Muscle layer of colon (tissue), 2 donors: ENCODE data around the gene ZDHHC24.

Experiments
- H3K27ac ChIP-seq: one replicate; pipeline ENCODE4 v1.7.0; 2013; ENCODE audit warnings: low read depth, mild to moderate bottlenecking, low read length, moderate library complexity
- H3K27me3 ChIP-seq, 2 donors: one replicate each; pipeline ENCODE4 v1.7.0; 2013; ENCODE audit warnings: low read length in 2 of 2, mild to moderate bottlenecking in 2 of 2; ENCODE audit not compliant: insufficient read depth in 2 of 2, control insufficient read depth in 1 of 2
- H3K36me3 ChIP-seq: one replicate; pipeline ENCODE4 v1.7.0; 2013; ENCODE audit warnings: mild to moderate bottlenecking, low read length; ENCODE audit not compliant: insufficient read depth
- H3K4me1 ChIP-seq: one replicate; pipeline ENCODE4 v1.7.0; 2013; ENCODE audit warnings: mild to moderate bottlenecking, low read length; ENCODE audit not compliant: insufficient read depth
- H3K4me3 ChIP-seq, 2 donors: one replicate each; pipeline ENCODE4 v1.7.0; 2013; ENCODE audit warnings: low read length in 2 of 2, low read depth in 1 of 2, mild to moderate bottlenecking in 1 of 2, moderate library complexity in 1 of 2
- H3K9ac ChIP-seq: one replicate; pipeline ENCODE4 v1.7.0; 2013; ENCODE audit warnings: low read length
- H3K9me3 ChIP-seq: one replicate; pipeline ENCODE4 v1.7.0; 2013; ENCODE audit warnings: mild to moderate bottlenecking, low read length
- donor health status: abdominal sarcoma.
- donor health status: Adenocarcinoma of cecum.

The ZDHHC24 gene

GRCh38 chr11:66491315-66491935 lies 54.4 kb downstream of the ZDHHC24 start:
- H3K36me3 ChIP-seq, result peaks cover 9% of the 10 kb centered on the region
- H3K27me3 ChIP-seq, result no peaks in the 10 kb centered on the region
- H3K4me3 ChIP-seq, result no peak overlapping the region
- H3K9ac ChIP-seq, result no peak overlapping the region
- H3K27ac ChIP-seq, result no peak overlapping the region
- no peaks in the 10 kb centered on the region for H3K4me1 ChIP-seq
- no peaks in the 10 kb centered on the region for H3K9me3 ChIP-seq

GRCh38 chr11:66489636-66490035 lies 56.2 kb downstream of the ZDHHC24 start:
- Histone ChIP-seq H3K36me3 (peaks cover 9% of the 10 kb centered on the region), H3K27ac (no peak overlapping the region), H3K4me3 (no peak overlapping the region), H3K27me3 (no peaks in the 10 kb centered on the region), H3K9ac (no peak overlapping the region), H3K4me1 (no peaks in the 10 kb centered on the region), H3K9me3 (no peaks in the 10 kb centered on the region)

GRCh38 chr11:66488957-66489356 lies 56.9 kb downstream of the ZDHHC24 start:
- no peaks in the 10 kb centered on the region for H3K27me3 ChIP-seq
- H3K36me3 ChIP-seq, result peaks cover 9% of the 10 kb centered on the region
- no peak overlapping the region for H3K4me3 ChIP-seq
- no peak overlapping the region for H3K9ac ChIP-seq
- H3K27ac ChIP-seq, result no peak overlapping the region
- H3K4me1 ChIP-seq, result no peaks in the 10 kb centered on the region
- no peaks in the 10 kb centered on the region for H3K9me3 ChIP-seq

GRCh38 chr11:66484806-66485380 lies 61.0 kb downstream of the ZDHHC24 start:
- Histone ChIP-seq H3K9ac (no peak overlapping the region), H3K4me3 (no peak overlapping the region), H3K36me3 (no peaks in the 10 kb centered on the region), H3K27ac (no peak overlapping the region), H3K27me3 (no peaks in the 10 kb centered on the region), H3K4me1 (peaks cover 4% of the 10 kb centered on the region), H3K9me3 (no peaks in the 10 kb centered on the region)

GRCh38 chr11:66480117-66480938 lies 65.5 kb downstream of the ZDHHC24 start, which contains the start of gene DPP3:
DPP3 (plus strand) TSS chr11:66480434; CDS start chr11:66482201, 1,767 bp downstream.
- Histone ChIP-seq H3K27me3 (no peaks in the 10 kb centered on the region), H3K9me3 (no peaks in the 10 kb centered on the region), H3K4me1 (peaks cover 14% of the 10 kb centered on the region), H3K9ac (peak within 1 kb of the TSS; percentile 99), H3K27ac (peak within 1 kb of the TSS; percentile 92), H3K36me3 (no peaks in the 10 kb centered on the region), H3K4me3 (peak within 1 kb of the TSS; percentile 96 to 98)

GRCh38 chr11:66479394-66480116 lies 66.3 kb downstream of the ZDHHC24 start:
- Histone ChIP-seq H3K4me3 (peak overlapping the region; percentile 96 to 98), H3K4me1 (peaks cover 14% of the 10 kb centered on the region), H3K27me3 (no peaks in the 10 kb centered on the region), H3K9ac (peak overlapping the region; percentile 99), H3K36me3 (no peaks in the 10 kb centered on the region), H3K27ac (peak overlapping the region; percentile 92), H3K9me3 (no peaks in the 10 kb centered on the region)

- peak overlapping the region; percentile 92 for H3K27ac ChIP-seq
These were observed 67.0 kb downstream of the ZDHHC24 start for GRCh38 chr11:66478729-66479393.

GRCh38 chr11:66477263-66478201 lies 68.3 kb downstream of the ZDHHC24 start:
- Histone ChIP-seq H3K27me3 (no peaks in the 10 kb centered on the region), H3K27ac (no peak overlapping the region), H3K36me3 (peaks cover 18% of the 10 kb centered on the region), H3K9me3 (no peaks in the 10 kb centered on the region), H3K9ac (no peak overlapping the region), H3K4me1 (peaks cover 14% of the 10 kb centered on the region), H3K4me3 (no peak overlapping the region)

More at GRCh38 chr11:66478729-66479393, 67.0 kb downstream of the ZDHHC24 start:
- Histone ChIP-seq H3K9ac (peak overlapping the region; percentile 99), H3K9me3 (no peaks in the 10 kb centered on the region), H3K27me3 (no peaks in the 10 kb centered on the region), H3K4me3 (peak overlapping the region in 1 of 2 donors; percentile 98), H3K4me1 (peaks cover 14% of the 10 kb centered on the region), H3K36me3 (peaks cover 6% of the 10 kb centered on the region)

GRCh38 chr11:66476841-66477251 lies 69.0 kb downstream of the ZDHHC24 start:
- Histone ChIP-seq H3K27me3 (no peaks in the 10 kb centered on the region), H3K36me3 (peaks cover 23% of the 10 kb centered on the region), H3K27ac (no peak overlapping the region), H3K4me1 (peaks cover 14% of the 10 kb centered on the region), H3K9ac (no peak overlapping the region), H3K4me3 (no peak overlapping the region), H3K9me3 (no peaks in the 10 kb centered on the region)

- H3K4me3 ChIP-seq, result no peak overlapping the region
- H3K27me3 ChIP-seq, result no peaks in the 10 kb centered on the region
- no peak overlapping the region for H3K27ac ChIP-seq
- no peak overlapping the region for H3K9ac ChIP-seq
- peaks cover 14% of the 10 kb centered on the region for H3K4me1 ChIP-seq
- peaks cover 25% of the 10 kb centered on the region for H3K36me3 ChIP-seq
- no peaks in the 10 kb centered on the region for H3K9me3 ChIP-seq
These were observed 69.5 kb downstream of the ZDHHC24 start for GRCh38 chr11:66476173-66476840.
